Erythroblast (primary cell): Measurements from ENCODE around the gene CDH22.

Source experiments
- GATA1 ChIP-seq: IDR thresholded peaks from 2 replicates; pipeline ENCODE4 v1.6.1; 2011; ENCODE audit warnings: low read depth, mild to moderate bottlenecking, control low read depth, low read length, moderate library complexity
- POLR2A ChIP-seq: IDR thresholded peaks from 2 replicates; pipeline ENCODE4 v1.6.1; 2011; ENCODE audit warnings: mild to moderate bottlenecking, low read length

DNA sequence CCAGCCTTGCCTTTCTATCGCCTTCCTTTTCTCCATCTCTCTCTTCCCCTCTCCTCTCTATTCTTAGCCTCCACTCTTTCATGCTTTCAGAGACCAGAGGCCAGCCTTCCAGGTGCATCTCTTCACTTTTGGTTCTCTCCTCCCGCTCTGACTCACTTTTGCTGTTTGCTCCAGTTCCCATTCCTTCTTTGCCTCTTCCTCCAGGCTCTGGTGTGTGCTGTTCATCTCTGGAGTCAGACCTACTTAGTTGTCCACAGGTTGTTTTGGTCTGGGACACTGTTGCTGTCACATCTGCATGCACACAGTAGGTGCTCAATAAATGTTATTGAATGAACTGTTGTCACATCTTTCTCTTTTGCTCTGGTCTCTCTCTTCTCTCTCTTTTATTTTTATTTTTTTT lies 1.6 kb upstream of the CDH22 start:
- TF ChIP-seq POLR2A = no peak
- no peak for TF ChIP-seq GATA1
